Adipocyte (in vitro differentiated cells): Measurements from ENCODE around the gene GBGT1.

ENCODE experiments used
- DNase-seq: peaks from one replicate; pipeline ENCODE4 v3.0.0-alpha.2; 2015; ENCODE audit warnings: low read depth
- H3K27me3 ChIP-seq: replicated peaks from 2 replicates; pipeline ENCODE4 v1.7.0; 2013; ENCODE audit warnings: mild to moderate bottlenecking, low read length, moderate library complexity; ENCODE audit not compliant: control insufficient read depth, insufficient read depth
- H3K36me3 ChIP-seq: 2 replicates; pipeline ENCODE4 v1.7.0; 2013; ENCODE audit warnings: low read length, mild to moderate bottlenecking, moderate library complexity; ENCODE audit not compliant: control insufficient read depth, insufficient read depth, severe bottlenecking
- H3K4me1 ChIP-seq: 2 replicates; pipeline ENCODE4 v1.7.0; 2013; ENCODE audit warnings: mild to moderate bottlenecking, low read length, moderate library complexity; ENCODE audit not compliant: control insufficient read depth, insufficient read depth
- H3K4me3 ChIP-seq: 2 replicates; pipeline ENCODE4 v1.7.0; 2013; ENCODE audit warnings: mild to moderate bottlenecking, low read length, moderate library complexity
- H3K9ac ChIP-seq: 2 replicates; pipeline ENCODE4 v1.7.0; 2013; ENCODE audit warnings: mild to moderate bottlenecking, low read length, moderate library complexity
- H3K9me3 ChIP-seq: 2 replicates; pipeline ENCODE4 v1.7.0; 2013; ENCODE audit warnings: mild to moderate bottlenecking, low read length, moderate library complexity; ENCODE audit not compliant: control insufficient read depth

The GBGT1 gene

GRCh38 chr9:133204993-133205336, 41.3 kb upstream of the GBGT1 start:
- Histone ChIP-seq H3K9ac (no peak overlapping the region), H3K4me3 (no peak overlapping the region), H3K27me3 (peaks cover 37% of the 10 kb centered on the region), H3K4me1 (no peaks in the 10 kb centered on the region), H3K36me3 (no peaks in the 10 kb centered on the region), H3K9me3 (no peaks in the 10 kb centered on the region)
- no peak for DNase-seq

- Histone ChIP-seq H3K9ac (no peak overlapping the region), H3K36me3 (no peaks in the 10 kb centered on the region), H3K27me3 (peaks cover 35% of the 10 kb centered on the region), H3K9me3 (no peaks in the 10 kb centered on the region), H3K4me1 (no peaks in the 10 kb centered on the region), H3K4me3 (no peak overlapping the region)
- DNase-seq, result no peak
Observed at GRCh38 chr9:133204335-133204992, 40.8 kb upstream of the GBGT1 start.

- H3K9me3 ChIP-seq, result no peaks in the 10 kb centered on the region
- H3K4me1 ChIP-seq, result no peaks in the 10 kb centered on the region
- H3K4me3 ChIP-seq, result no peak overlapping the region
- H3K36me3 ChIP-seq, result no peaks in the 10 kb centered on the region
- DNase-seq, result no peak
- no peak overlapping the region for H3K9ac ChIP-seq
- peaks cover 35% of the 10 kb centered on the region for H3K27me3 ChIP-seq
Observed at GRCh38 chr9:133203506-133204075, 39.9 kb upstream of the GBGT1 start.

GRCh38 chr9:133202688-133203453, 39.2 kb upstream of the GBGT1 start:
- H3K4me3 ChIP-seq, result no peak overlapping the region
- no peaks in the 10 kb centered on the region for H3K36me3 ChIP-seq
- peaks cover 35% of the 10 kb centered on the region for H3K27me3 ChIP-seq
- no peaks in the 10 kb centered on the region for H3K4me1 ChIP-seq
- H3K9me3 ChIP-seq, result no peaks in the 10 kb centered on the region
- no peak for DNase-seq
- H3K9ac ChIP-seq, result no peak overlapping the region

GRCh38 chr9:133202145-133202513, 38.4 kb upstream of the GBGT1 start:
- H3K4me3 ChIP-seq, result no peak overlapping the region
- no peak for DNase-seq
- H3K27me3 ChIP-seq, result peaks cover 34% of the 10 kb centered on the region
- H3K9ac ChIP-seq, result no peak overlapping the region
- no peaks in the 10 kb centered on the region for H3K36me3 ChIP-seq
- no peaks in the 10 kb centered on the region for H3K9me3 ChIP-seq
- H3K4me1 ChIP-seq, result no peaks in the 10 kb centered on the region

GRCh38 chr9:133201424-133202144, 37.9 kb upstream of the GBGT1 start:
- H3K9ac ChIP-seq, result no peak overlapping the region
- H3K27me3 ChIP-seq, result peaks cover 29% of the 10 kb centered on the region
- H3K36me3 ChIP-seq, result no peaks in the 10 kb centered on the region
- H3K9me3 ChIP-seq, result no peaks in the 10 kb centered on the region
- DNase-seq, result no peak
- no peak overlapping the region for H3K4me3 ChIP-seq
- H3K4me1 ChIP-seq, result no peaks in the 10 kb centered on the region

GRCh38 chr9:133200631-133201030, 36.9 kb upstream of the GBGT1 start:
- Histone ChIP-seq H3K4me1 (no peaks in the 10 kb centered on the region), H3K27me3 (peaks cover 32% of the 10 kb centered on the region), H3K9ac (no peak overlapping the region), H3K9me3 (no peaks in the 10 kb centered on the region), H3K4me3 (no peak overlapping the region), H3K36me3 (no peaks in the 10 kb centered on the region)
- no peak for DNase-seq

- H3K4me1 ChIP-seq, result no peaks in the 10 kb centered on the region
- no peaks in the 10 kb centered on the region for H3K36me3 ChIP-seq
- H3K9ac ChIP-seq, result peak overlapping the region; percentile 70
- peaks cover 7% of the 10 kb centered on the region for H3K9me3 ChIP-seq
- peaks cover 36% of the 10 kb centered on the region for H3K27me3 ChIP-seq
- no peak for DNase-seq
- peak overlapping the region; percentile 66 for H3K4me3 ChIP-seq
Observed at GRCh38 chr9:133199648-133200321, 36.1 kb upstream of the GBGT1 start.

- no peaks in the 10 kb centered on the region for H3K4me1 ChIP-seq
- H3K27me3 ChIP-seq, result peaks cover 19% of the 10 kb centered on the region
- H3K9me3 ChIP-seq, result peaks cover 15% of the 10 kb centered on the region
- no peak overlapping the region for H3K4me3 ChIP-seq
- DNase-seq, result no peak
- no peaks in the 10 kb centered on the region for H3K36me3 ChIP-seq
- no peak overlapping the region for H3K9ac ChIP-seq
Observed at GRCh38 chr9:133195029-133195428, 31.3 kb upstream of the GBGT1 start.

- Histone ChIP-seq H3K4me1 (no peaks in the 10 kb centered on the region), H3K9me3 (peaks cover 15% of the 10 kb centered on the region), H3K9ac (no peak overlapping the region), H3K36me3 (no peaks in the 10 kb centered on the region), H3K4me3 (no peak overlapping the region), H3K27me3 (peaks cover 19% of the 10 kb centered on the region)
- no peak for DNase-seq
Observed at GRCh38 chr9:133194597-133194996, 30.9 kb upstream of the GBGT1 start.

GRCh38 chr9:133191989-133192388, 28.3 kb upstream of the GBGT1 start:
- Histone ChIP-seq H3K36me3 (no peaks in the 10 kb centered on the region), H3K9ac (no peak overlapping the region), H3K4me1 (no peaks in the 10 kb centered on the region), H3K4me3 (no peak overlapping the region), H3K9me3 (peaks cover 15% of the 10 kb centered on the region), H3K27me3 (peaks cover 38% of the 10 kb centered on the region)
- no peak for DNase-seq
